ENCODE results near the gene NQO2.
"Not testable (repeated sequence)": the region's sequence is repeated elsewhere in the genome, so short reads cannot be mapped to it uniquely, and the experiment has no call there.

The NQO2 gene

GRCh38 chr6:3037638-3038365, 38.1 kb downstream of the NQO2 start:
- no peak for DNase-seq (ENCODE audit: low read depth)

GRCh38 chr6:3039384-3039783, 39.7 kb downstream of the NQO2 start:
- no peak for DNase-seq (ENCODE audit: low read depth)

GRCh38 chr6:3041147-3041546, 41.5 kb downstream of the NQO2 start:
- no peak for DNase-seq (ENCODE audit: low read depth)

- DNase-seq (ENCODE audit: low read depth): no peak
These were observed 41.9 kb downstream of the NQO2 start for GRCh38 chr6:3041606-3042005.

GRCh38 chr6:3045369-3045768, 45.7 kb downstream of the NQO2 start:
- no peak for DNase-seq (ENCODE audit: low read depth)

- DNase-seq (ENCODE audit: low read depth): no peak
These were observed 46.1 kb downstream of the NQO2 start for GRCh38 chr6:3045777-3046176.

GRCh38 chr6:3046295-3046694, 46.6 kb downstream of the NQO2 start:
- DNase-seq (ENCODE audit: low read depth): no peak

- not testable (repeated sequence) for DNase-seq (ENCODE audit: low read depth)
These were observed 48.3 kb downstream of the NQO2 start for GRCh38 chr6:3048009-3048408.

- DNase-seq (ENCODE audit: low read depth): no peak
These were observed 53.0 kb downstream of the NQO2 start for GRCh38 chr6:3052481-3053230.

GRCh38 chr6:3053231-3053508, 53.5 kb downstream of the NQO2 start:
- no peak for DNase-seq (ENCODE audit: low read depth)

GRCh38 chr6:3054229-3055157, 54.8 kb downstream of the NQO2 start:
- not testable (repeated sequence) for DNase-seq (ENCODE audit: low read depth)

GRCh38 chr6:3055158-3055499, 55.4 kb downstream of the NQO2 start:
- DNase-seq (ENCODE audit: low read depth): not testable (repeated sequence)

- DNase-seq (ENCODE audit: low read depth): no peak
These were observed 57.5 kb downstream of the NQO2 start for GRCh38 chr6:3057063-3057770.

- DNase-seq (ENCODE audit: low read depth): no peak
These were observed 59.3 kb downstream of the NQO2 start for GRCh38 chr6:3058957-3059356.

- not testable (repeated sequence) for DNase-seq (ENCODE audit: low read depth)
These were observed 60.4 kb downstream of the NQO2 start for GRCh38 chr6:3060092-3060491.

- DNase-seq (ENCODE audit: low read depth): no peak
These were observed 61.8 kb downstream of the NQO2 start for GRCh38 chr6:3061501-3061941.

- DNase-seq (ENCODE audit: low read depth): not testable (repeated sequence)
These were observed 63.6 kb downstream of the NQO2 start for GRCh38 chr6:3063340-3063732.

- DNase-seq (ENCODE audit: low read depth): peak; percentile 90
These were observed 64.3 kb downstream of the NQO2 start for GRCh38 chr6:3063733-3064700.

- peak; percentile 91 for DNase-seq (ENCODE audit: low read depth)
These were observed 68.9 kb downstream of the NQO2 start, which contains the start of gene RIPK1 for GRCh38 chr6:3068329-3069214. Gene RIPK1, plus strand, starts transcription at chr6:3068494. Its CDS starts 8,330 bp downstream, at chr6:3076824.

Data from stimulated activated CD4-positive, alpha-beta T cell treated with anti-CD3 and anti-CD28 coated beads, Interleukin-2, amount 100 ng/mL, for 4 hours (primary cell).